D721Med (cell line): ENCODE data around the gene GPD1.

Experiments
- DNase-seq: peaks from one replicate; pipeline ENCODE4 v3.0.0; 2011; ENCODE audit warnings: low spot score; ENCODE audit not compliant: insufficient read length
- FAIRE-seq: peaks from 2 replicates; lab custom pipeline; 2011; peaks lifted over from hg19 to GRCh38; lab: Jason Lieb, UNC
- TF ChIP-seq, protein P1 (sequence below): IDR thresholded peaks from 2 replicates; pipeline ENCODE4 v1.5.1; 2012; ENCODE audit warnings: mild to moderate bottlenecking, control low read depth; ENCODE audit not compliant: insufficient read depth; ENCODE audit errors: missing control alignments

GPD1 gene

GRCh38 chr12:50059440-50060119 lies 44.2 kb upstream of the GPD1 start:
- TF ChIP-seq, protein P1, sequence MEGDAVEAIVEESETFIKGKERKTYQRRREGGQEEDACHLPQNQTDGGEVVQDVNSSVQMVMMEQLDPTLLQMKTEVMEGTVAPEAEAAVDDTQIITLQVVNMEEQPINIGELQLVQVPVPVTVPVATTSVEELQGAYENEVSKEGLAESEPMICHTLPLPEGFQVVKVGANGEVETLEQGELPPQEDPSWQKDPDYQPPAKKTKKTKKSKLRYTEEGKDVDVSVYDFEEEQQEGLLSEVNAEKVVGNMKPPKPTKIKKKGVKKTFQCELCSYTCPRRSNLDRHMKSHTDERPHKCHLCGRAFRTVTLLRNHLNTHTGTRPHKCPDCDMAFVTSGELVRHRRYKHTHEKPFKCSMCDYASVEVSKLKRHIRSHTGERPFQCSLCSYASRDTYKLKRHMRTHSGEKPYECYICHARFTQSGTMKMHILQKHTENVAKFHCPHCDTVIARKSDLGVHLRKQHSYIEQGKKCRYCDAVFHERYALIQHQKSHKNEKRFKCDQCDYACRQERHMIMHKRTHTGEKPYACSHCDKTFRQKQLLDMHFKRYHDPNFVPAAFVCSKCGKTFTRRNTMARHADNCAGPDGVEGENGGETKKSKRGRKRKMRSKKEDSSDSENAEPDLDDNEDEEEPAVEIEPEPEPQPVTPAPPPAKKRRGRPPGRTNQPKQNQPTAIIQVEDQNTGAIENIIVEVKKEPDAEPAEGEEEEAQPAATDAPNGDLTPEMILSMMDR = no peak
- FAIRE-seq = no peak
- DNase-seq = no peak

- DNase-seq (no peak), FAIRE-seq (no peak)
- TF ChIP-seq, protein P1 = no peak
Measured at GRCh38 chr12:50060120-50060468, 43.7 kb upstream of the GPD1 start.

- FAIRE-seq = no peak
- TF ChIP-seq, protein P1 = no peak
- no peak for DNase-seq
Measured at GRCh38 chr12:50061171-50061570, 42.6 kb upstream of the GPD1 start.

GRCh38 chr12:50061946-50062686 lies 41.7 kb upstream of the GPD1 start:
- TF ChIP-seq, protein P1 = no peak
- FAIRE-seq (no peak), DNase-seq (no peak)

- TF ChIP-seq, protein P1 = no peak
- FAIRE-seq (no peak), DNase-seq (no peak)
Measured at GRCh38 chr12:50062728-50063460, 40.9 kb upstream of the GPD1 start.

- TF ChIP-seq, protein P1 = no peak
- no peak for FAIRE-seq
- DNase-seq = no peak
Measured at GRCh38 chr12:50065726-50066310, 38.0 kb upstream of the GPD1 start.
